Activated T-cell treated with anti-CD3 and anti-CD28 coated beads, Interleukin-2, amount 50 U/mL, for 4 hours (primary cell): Measurements from ENCODE around the gene HIF1A. TPM values are rescaled to one million over a fixed set of nuclear protein-coding genes. Genes with fewer than 3 reads are reported as not detected.
A peak's percentile ranks its signal among the peaks of the same experiment; 100 is the strongest.
"Not testable (repeated sequence)": the region's sequence is repeated elsewhere in the genome, so short reads cannot be mapped to it uniquely, and the experiment has no call there.

ENCODE experiments used
- ATAC-seq, 2 donors: fragments of 200-7000 bp; cut with Tn5 transposase; one replicate each; pipeline ENCODE4 v1.10.0; 2021
- DNase-seq: peaks from one replicate; pipeline ENCODE4 v3.0.0-alpha.2; 2020
- H3K27me3 Mint-ChIP-seq: one replicate; pipeline ENCODE4 v1.8.0; 2021; ENCODE audit warnings: low read depth, mixed read lengths
- H3K36me3 Mint-ChIP-seq: one replicate; pipeline ENCODE4 v1.8.0; 2022; ENCODE audit warnings: mixed read lengths; ENCODE audit not compliant: insufficient read depth
- H3K4me1 Mint-ChIP-seq: one replicate; pipeline ENCODE4 v1.8.0; 2021; ENCODE audit warnings: low read depth, mixed read lengths
- H3K4me3 Mint-ChIP-seq: one replicate; pipeline ENCODE4 v1.8.0; 2021; ENCODE audit warnings: mild to moderate bottlenecking, moderate library complexity, mixed read lengths
- H3K9me3 Mint-ChIP-seq: one replicate; pipeline ENCODE4 v1.8.0; 2021; ENCODE audit warnings: mixed read lengths
- total RNA-seq, 3 donors: library from RNA; stranded (reverse); gene quantifications; one replicate each; pipeline ENCODE4 v1.2.1, GENCODE V29; 2021

HIF1A gene
- total RNA-seq, 3 donors from 2014 or later: 252 to 294 (median 274) TPM

- DNase-seq, ATAC-seq, H3K4me3 Mint-ChIP-seq, H3K27me3 Mint-ChIP-seq, H3K9me3 Mint-ChIP-seq, H3K36me3 Mint-ChIP-seq: not testable (repeated sequence)
- H3K4me1 Mint-ChIP-seq: peaks cover 80% of the 10 kb centered on the region
Observed at GRCh38 chr14:61707774-61708173, 12.5 kb downstream of the HIF1A start.

GRCh38 chr14:61708693-61709092 is 13.4 kb downstream of the HIF1A start:
- ATAC-seq, H3K27me3 Mint-ChIP-seq, DNase-seq, H3K36me3 Mint-ChIP-seq, H3K9me3 Mint-ChIP-seq: not testable (repeated sequence)
- Mint-ChIP-seq H3K4me1 (peaks cover 80% of the 10 kb centered on the region), H3K4me3 (peak overlapping the region; percentile 8)

DNA sequence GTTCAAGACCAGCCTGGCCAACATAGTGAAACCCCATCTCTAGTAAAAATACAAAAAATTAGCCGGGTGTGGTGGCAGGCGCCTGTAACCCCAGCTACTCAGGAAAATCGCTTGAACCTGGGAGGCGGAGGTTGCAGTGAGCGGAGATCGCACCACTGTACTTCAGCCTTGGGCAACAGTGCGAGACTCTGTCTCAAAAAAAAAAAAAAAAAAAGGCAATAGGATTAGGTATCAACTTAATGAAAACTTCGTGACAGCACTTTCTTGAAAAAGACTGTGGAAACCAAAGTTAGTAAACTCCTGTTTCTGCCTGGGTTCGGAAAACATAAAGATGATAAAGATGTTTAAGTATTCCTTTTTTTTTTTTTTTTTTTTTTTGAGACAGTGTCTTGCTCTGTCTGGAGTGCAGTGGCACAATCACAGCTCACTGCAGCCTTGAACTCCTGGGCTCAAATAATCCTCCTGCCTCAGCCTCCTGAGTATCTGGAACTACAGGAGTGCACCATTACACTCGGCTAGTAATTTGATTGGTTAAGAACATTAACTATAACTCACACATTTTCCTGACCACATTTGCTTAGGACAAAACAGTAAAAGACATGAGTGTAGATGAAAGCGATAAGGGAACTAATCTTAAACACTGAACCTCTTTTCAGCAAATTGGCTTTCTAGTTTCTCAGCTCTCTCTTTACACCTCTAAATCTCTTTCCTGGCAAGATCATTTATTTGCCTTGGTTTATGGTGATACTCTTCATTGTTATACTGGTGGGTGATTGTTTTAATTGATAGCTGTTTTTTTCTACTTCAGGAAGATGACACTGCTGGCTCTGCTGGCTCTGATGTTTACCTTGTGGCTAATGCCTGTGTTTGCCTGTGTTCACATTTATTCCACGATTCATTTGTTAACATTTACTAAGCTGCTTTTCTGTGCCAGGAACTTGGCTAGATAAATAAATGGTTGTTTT is 15.8 kb downstream of the HIF1A start:
- peak overlapping the region; percentile 27 for H3K4me3 Mint-ChIP-seq
- no peaks in the 10 kb centered on the region for H3K9me3 Mint-ChIP-seq
- H3K36me3 Mint-ChIP-seq: peaks cover 6% of the 10 kb centered on the region
- peak; percentile 38 to 51 for ATAC-seq
- DNase-seq: no peak
- H3K27me3 Mint-ChIP-seq: no peaks in the 10 kb centered on the region
- H3K4me1 Mint-ChIP-seq: peaks cover 80% of the 10 kb centered on the region

- peaks cover 3% of the 10 kb centered on the region for H3K36me3 Mint-ChIP-seq
- no peaks in the 10 kb centered on the region for H3K9me3 Mint-ChIP-seq
- H3K4me1 Mint-ChIP-seq: peaks cover 73% of the 10 kb centered on the region
- ATAC-seq: peak in 1 of 2 donors; percentile 18
- peak overlapping the region; percentile 7 for H3K4me3 Mint-ChIP-seq
- H3K27me3 Mint-ChIP-seq: no peaks in the 10 kb centered on the region
- no peak for DNase-seq
Observed at GRCh38 chr14:61712137-61712536, 16.8 kb downstream of the HIF1A start.

DNA sequence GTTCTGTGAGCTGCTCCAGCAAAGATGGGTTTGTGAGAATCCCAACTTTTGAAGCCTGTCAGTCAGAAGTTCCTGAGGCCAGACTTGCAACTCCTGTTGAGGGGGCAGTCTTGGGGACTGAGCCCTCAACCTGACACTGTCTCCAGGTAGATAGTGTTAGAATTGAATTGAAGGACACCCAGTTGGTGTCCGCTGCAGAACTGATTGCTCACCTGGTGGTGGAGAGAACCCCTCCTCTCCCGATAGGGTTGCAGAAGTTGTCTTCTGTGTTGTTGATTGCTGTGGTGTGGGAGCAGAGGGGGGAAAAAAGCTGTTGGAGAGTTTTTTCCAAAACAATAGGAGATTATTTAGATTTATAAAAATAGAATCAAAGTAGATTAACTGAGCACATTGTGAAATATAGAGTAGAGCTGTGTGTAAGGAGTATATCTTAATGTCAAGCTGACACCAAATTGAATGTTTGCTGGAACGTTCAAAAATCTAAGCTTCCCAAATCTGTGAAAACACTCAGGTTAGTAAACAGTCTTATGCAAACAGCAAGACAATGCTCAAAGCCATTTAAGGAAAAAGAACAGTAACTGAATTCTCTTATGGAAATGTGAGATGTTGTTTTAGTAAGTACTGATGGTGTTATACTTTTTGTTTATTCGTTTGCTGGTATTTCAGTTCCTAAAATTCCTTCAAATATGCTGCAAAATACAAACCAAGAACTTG is 18.6 kb downstream of the HIF1A start:
- ATAC-seq: no peak
- no peak overlapping the region for H3K4me3 Mint-ChIP-seq
- no peaks in the 10 kb centered on the region for H3K9me3 Mint-ChIP-seq

GRCh38 chr14:61716956-61717355 is 21.6 kb downstream of the HIF1A start:
- Mint-ChIP-seq H3K4me3 (no peak overlapping the region), H3K4me1 (peaks cover 75% of the 10 kb centered on the region), H3K9me3 (no peaks in the 10 kb centered on the region), H3K36me3 (peaks cover 5% of the 10 kb centered on the region), H3K27me3 (no peaks in the 10 kb centered on the region)
- ATAC-seq (no peak), DNase-seq (no peak)

More for the DNA sequence above, 18.6 kb downstream of the HIF1A start:
- Mint-ChIP-seq H3K4me1 (peaks cover 81% of the 10 kb centered on the region), H3K36me3 (no peaks in the 10 kb centered on the region), H3K27me3 (no peaks in the 10 kb centered on the region)
- DNase-seq: no peak

- Mint-ChIP-seq H3K4me3 (no peak overlapping the region), H3K36me3 (peaks cover 5% of the 10 kb centered on the region), H3K4me1 (peaks cover 65% of the 10 kb centered on the region), H3K9me3 (no peaks in the 10 kb centered on the region), H3K27me3 (no peaks in the 10 kb centered on the region)
- DNase-seq (no peak), ATAC-seq (no peak)
Observed at GRCh38 chr14:61718039-61718438, 22.7 kb downstream of the HIF1A start.

DNA sequence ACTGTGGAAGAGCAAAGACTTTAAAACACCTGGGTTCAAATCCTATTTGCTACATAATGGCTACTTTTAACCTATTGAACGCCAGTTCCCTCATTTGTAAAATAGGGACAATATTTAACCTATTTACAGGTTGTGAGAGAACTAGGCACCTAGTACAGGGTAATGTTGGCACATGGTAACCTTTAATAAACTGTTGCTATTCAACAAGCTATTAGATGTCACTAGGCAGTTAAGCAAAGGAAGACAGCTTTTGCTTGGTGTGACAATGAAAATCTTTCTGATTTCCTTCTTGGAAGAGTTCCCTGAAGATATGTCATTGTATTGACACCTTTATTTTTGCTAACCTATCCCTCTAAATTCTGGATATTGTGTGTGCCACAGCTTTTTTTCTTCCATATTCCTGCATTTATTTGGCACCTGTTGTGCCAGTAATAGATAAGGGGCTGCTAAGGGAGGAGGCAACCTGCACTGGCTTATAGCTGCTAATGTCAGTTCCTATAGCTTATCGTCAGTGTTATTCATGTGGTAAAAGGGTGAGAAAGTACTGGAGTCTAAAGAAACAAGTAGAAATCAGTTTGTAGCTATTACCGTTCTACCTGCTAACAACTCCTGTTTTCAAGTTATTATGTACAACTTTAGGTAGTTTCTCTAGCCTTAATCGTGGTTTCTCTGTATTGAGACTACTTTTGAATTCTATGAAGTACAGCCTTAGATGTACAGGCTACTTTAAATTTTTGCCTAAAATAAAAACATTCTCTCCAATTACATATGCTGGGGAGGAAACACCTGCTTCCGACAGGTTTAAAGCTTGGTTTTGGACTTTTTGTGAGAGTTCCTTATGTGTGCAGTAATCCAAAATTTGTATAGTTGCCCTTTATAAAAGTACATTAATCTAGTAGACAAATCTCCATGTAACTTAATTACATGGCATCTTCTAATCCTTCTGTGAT is 24.3 kb downstream of the HIF1A start:
- ATAC-seq (peak; percentile 54 to 63), DNase-seq (no peak)
- Mint-ChIP-seq H3K4me3 (peak overlapping the region; percentile 67), H3K4me1 (peaks cover 60% of the 10 kb centered on the region), H3K36me3 (peaks cover 16% of the 10 kb centered on the region), H3K9me3 (no peaks in the 10 kb centered on the region), H3K27me3 (no peaks in the 10 kb centered on the region)

DNA sequence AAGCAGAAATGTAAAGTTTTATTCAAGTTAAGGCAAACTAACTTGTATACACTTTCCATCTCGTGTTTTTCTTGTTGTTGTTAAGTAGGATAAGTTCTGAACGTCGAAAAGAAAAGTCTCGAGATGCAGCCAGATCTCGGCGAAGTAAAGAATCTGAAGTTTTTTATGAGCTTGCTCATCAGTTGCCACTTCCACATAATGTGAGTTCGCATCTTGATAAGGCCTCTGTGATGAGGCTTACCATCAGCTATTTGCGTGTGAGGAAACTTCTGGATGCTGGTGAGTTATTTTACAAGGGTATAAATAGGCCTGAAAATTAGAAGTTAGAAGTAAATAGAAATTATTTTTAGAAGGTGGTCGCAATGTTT is 25.0 kb downstream of the HIF1A start:
- peaks cover 21% of the 10 kb centered on the region for H3K36me3 Mint-ChIP-seq
- no peak for DNase-seq
- peak; percentile 39 to 53 for ATAC-seq
- no peaks in the 10 kb centered on the region for H3K27me3 Mint-ChIP-seq
- no peaks in the 10 kb centered on the region for H3K9me3 Mint-ChIP-seq
- peak overlapping the region; percentile 67 for H3K4me3 Mint-ChIP-seq
- peaks cover 59% of the 10 kb centered on the region for H3K4me1 Mint-ChIP-seq

- Mint-ChIP-seq H3K4me1 (peaks cover 55% of the 10 kb centered on the region), H3K9me3 (no peaks in the 10 kb centered on the region), H3K27me3 (no peaks in the 10 kb centered on the region), H3K36me3 (peaks cover 21% of the 10 kb centered on the region), H3K4me3 (no peak overlapping the region)
- no peak for ATAC-seq
- DNase-seq: no peak
Observed at GRCh38 chr14:61720741-61721140, 25.4 kb downstream of the HIF1A start.

GRCh38 chr14:61724133-61724532 is 28.8 kb downstream of the HIF1A start:
- no peaks in the 10 kb centered on the region for H3K27me3 Mint-ChIP-seq
- no peak overlapping the region for H3K4me3 Mint-ChIP-seq
- peaks cover 51% of the 10 kb centered on the region for H3K4me1 Mint-ChIP-seq
- H3K9me3 Mint-ChIP-seq: no peaks in the 10 kb centered on the region
- DNase-seq: no peak
- no peak for ATAC-seq
- peaks cover 44% of the 10 kb centered on the region for H3K36me3 Mint-ChIP-seq

DNA sequence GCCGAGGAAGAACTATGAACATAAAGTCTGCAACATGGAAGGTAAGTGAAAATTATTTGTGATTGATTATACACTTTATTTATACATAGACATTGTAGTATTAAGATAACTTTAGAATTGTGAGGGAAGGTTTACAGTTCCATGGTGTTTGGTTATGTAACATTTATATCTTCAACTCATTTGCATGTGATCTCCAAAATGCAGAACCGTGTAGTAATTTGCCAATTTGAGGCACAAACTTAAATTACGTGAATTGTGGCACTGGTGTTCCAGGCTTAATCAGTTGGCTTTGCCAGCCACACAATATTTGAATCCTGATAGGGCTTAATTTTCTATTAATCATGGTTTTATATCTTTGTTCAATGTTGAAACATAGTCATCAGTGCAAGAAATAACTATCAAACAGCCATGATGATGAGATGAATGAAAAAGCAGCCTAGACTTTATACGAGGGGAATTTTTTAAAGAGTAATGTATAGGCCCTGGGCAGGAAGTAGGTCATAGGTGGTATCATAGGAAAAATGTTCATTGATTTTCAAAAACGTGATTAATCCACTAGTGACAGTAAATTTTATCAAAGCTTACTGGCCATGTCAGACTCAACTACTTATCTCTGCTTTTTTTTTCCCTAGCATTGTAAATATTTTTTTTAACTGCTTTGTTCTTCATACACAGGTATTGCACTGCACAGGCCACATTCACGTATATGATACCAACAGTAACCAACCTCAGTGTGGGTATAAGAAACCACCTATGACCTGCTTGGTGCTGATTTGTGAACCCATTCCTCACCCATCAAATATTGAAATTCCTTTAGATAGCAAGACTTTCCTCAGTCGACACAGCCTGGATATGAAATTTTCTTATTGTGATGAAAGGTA is 31.7 kb downstream of the HIF1A start:
- Mint-ChIP-seq H3K4me1 (peaks cover 50% of the 10 kb centered on the region), H3K9me3 (no peaks in the 10 kb centered on the region), H3K27me3 (no peaks in the 10 kb centered on the region), H3K4me3 (no peak overlapping the region), H3K36me3 (peaks cover 59% of the 10 kb centered on the region)
- DNase-seq: no peak
- ATAC-seq: peak; percentile 43 to 60

DNA sequence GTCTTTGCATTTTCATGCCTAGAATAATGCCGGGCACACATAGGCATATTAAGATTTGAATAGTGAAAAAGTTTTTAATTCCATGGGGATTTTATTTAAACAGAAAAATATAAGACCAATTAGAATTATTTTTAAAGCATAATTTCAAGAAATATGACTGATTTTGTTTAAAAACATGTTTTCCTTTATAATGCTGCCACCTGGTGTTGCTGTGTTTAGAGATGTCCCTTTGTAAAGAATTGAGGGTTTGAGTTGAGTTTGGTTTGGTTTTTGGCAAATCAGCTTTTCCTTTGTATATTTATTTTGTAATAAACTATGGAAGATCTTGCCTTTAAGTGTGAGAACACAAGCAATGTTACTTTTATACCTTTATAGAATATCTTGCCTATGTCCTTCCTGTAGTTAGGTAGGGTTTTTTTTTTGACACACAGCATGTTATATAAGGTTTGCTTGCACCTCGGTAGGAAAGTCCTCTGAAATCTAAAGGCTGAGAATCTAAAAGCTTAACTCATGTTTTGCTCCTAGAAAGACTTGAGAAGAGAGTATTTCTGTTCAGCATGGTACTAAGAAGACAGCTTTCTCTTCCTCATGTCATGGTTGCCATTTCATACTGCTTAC is 35.6 kb downstream of the HIF1A start:
- no peak for ATAC-seq
- DNase-seq: no peak
- Mint-ChIP-seq H3K4me1 (peaks cover 36% of the 10 kb centered on the region), H3K9me3 (no peaks in the 10 kb centered on the region), H3K27me3 (no peaks in the 10 kb centered on the region), H3K4me3 (no peak overlapping the region), H3K36me3 (peaks cover 62% of the 10 kb centered on the region)
